ENCODE data around the gene MESD. TPM values are rescaled to one million over a fixed set of nuclear protein-coding genes. Genes with fewer than 3 reads are reported as not detected.

Gene MESD
- polyA plus RNA-seq, 1 of the 3 experiments (the other 2 are of a cell fraction) = 15.2 TPM

DNA sequence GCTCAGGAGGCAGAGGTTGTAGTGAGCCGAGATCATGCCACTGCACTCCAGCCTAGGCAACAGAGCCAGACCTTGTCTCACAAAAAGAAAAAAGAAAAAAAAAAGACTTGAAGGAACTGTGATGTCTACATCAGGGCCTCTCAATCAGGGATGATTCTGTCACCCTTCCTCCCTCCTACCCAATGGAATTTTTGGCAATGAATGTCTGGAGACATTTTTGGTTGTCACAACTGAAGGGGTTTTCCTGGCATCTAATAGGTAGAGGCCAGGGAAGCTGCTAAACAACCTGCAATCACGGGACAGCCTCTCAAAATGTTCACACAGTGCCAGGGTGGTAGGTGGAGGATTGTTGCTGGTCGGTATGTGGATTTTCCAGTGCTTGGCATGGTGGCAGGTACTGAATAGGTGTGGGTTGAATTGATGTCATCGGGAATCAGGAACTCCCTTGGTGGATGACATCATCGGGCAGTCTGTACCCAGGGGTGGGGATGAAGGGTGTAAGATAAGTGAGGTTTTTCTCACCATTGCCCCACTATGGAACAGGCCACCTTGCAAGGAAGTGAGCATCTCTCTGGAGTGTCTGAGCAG lies 71.3 kb downstream of the MESD start:
- H2AFZ ChIP-seq (ENCODE audit: low read depth) = no peak overlapping the region
- no peak for DNase-seq
- no peak overlapping the region for H3K4me3 ChIP-seq (ENCODE audit: low read depth in 2 of 2, low read length in 1 of 2)
- ChIA-PET CTCF (no interaction called here), POLR2A (no interaction called here)
- WGBS (ENCODE audit: low lambda C conversion rate) = 76% methylated on average over 5 of the region's 5 CpGs
- no peak overlapping the region for H3K27ac ChIP-seq (ENCODE audit: low read depth in 2 of 2, low read length in 1 of 2)
- no peaks in the 10 kb centered on the region; a peak in 1 of 4 replicates for H3K4me1 ChIP-seq (ENCODE audit: control insufficient read depth in 1 of 2, insufficient read depth in 2 of 2, low read depth in 1 of 2, low read length in 1 of 2)
- H3K9me2 ChIP-seq = no peaks in the 10 kb centered on the region
- no peaks in the 10 kb centered on the region for H3K27me3 ChIP-seq (ENCODE audit: insufficient read depth)
- H3K9ac ChIP-seq = no peak overlapping the region
- H3K36me3 ChIP-seq (replicated peaks in 1 of 2; ENCODE audit: control insufficient read depth in 1 of 2, insufficient read depth in 2 of 2, low read length in 1 of 2) = peaks cover 0 to 8% of the 10 kb centered on the region in 2 experiments
- H3K4me2 ChIP-seq = no peak overlapping the region
- TF ChIP-seq RXRA (IDR thresholded peaks at IDR 0.05; ENCODE audit: borderline replicate concordance, low read depth) (no peak), RAD21 (IDR thresholded peaks at IDR 0.05; ENCODE audit: low read length) (no peak), JUND (IDR thresholded peaks at IDR 0.05) (no peak), POLR2AphosphoS5 (IDR thresholded peaks at IDR 0.05; ENCODE audit: low read depth, low read length) (no peak), TCF12 (IDR thresholded peaks at IDR 0.05) (no peak)
- TF ChIP-seq, protein P1, sequence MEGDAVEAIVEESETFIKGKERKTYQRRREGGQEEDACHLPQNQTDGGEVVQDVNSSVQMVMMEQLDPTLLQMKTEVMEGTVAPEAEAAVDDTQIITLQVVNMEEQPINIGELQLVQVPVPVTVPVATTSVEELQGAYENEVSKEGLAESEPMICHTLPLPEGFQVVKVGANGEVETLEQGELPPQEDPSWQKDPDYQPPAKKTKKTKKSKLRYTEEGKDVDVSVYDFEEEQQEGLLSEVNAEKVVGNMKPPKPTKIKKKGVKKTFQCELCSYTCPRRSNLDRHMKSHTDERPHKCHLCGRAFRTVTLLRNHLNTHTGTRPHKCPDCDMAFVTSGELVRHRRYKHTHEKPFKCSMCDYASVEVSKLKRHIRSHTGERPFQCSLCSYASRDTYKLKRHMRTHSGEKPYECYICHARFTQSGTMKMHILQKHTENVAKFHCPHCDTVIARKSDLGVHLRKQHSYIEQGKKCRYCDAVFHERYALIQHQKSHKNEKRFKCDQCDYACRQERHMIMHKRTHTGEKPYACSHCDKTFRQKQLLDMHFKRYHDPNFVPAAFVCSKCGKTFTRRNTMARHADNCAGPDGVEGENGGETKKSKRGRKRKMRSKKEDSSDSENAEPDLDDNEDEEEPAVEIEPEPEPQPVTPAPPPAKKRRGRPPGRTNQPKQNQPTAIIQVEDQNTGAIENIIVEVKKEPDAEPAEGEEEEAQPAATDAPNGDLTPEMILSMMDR (IDR thresholded peaks at IDR 0.05) = no peak
- H4K20me1 ChIP-seq (ENCODE audit: insufficient read depth) = no peaks in the 10 kb centered on the region
- H3K79me2 ChIP-seq (ENCODE audit: insufficient read depth) = no peaks in the 10 kb centered on the region
- no peaks in the 10 kb centered on the region for H3F3A ChIP-seq (replicated peaks; ENCODE audit: insufficient read depth)
- no peaks in the 10 kb centered on the region for H3K9me3 ChIP-seq

DNA sequence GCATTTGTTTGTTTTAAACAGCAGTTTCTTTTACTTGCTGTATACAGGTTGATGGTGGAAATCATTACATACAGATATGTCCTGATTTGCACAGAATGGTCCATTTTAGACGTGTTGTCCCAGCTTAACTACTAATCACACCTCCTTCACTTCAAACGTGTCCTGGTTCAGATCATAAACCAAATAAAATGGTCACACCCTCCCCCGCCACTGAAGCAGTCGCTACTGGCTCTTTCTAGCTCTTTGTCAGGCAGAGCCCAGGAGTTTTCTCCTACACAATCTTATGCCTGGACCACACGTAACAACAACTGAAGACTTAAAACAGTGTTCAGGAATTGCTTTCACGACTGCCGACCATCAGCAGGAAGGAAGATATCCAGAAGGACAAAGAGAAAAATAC lies 73.6 kb downstream of the MESD start:
- Histone ChIP-seq H3K4me3 (ENCODE audit: low read depth in 2 of 2, low read length in 1 of 2) (no peak overlapping the region), H3K4me1 (ENCODE audit: control insufficient read depth in 1 of 2, insufficient read depth in 2 of 2, low read depth in 1 of 2, low read length in 1 of 2) (no peaks in the 10 kb centered on the region), H3K27ac (ENCODE audit: low read depth in 2 of 2, low read length in 1 of 2) (no peak overlapping the region), H3K4me2 (no peak overlapping the region), H3K9ac (no peak overlapping the region), H3K27me3 (ENCODE audit: insufficient read depth) (no peaks in the 10 kb centered on the region), H3K9me2 (no peaks in the 10 kb centered on the region), H3F3A (replicated peaks; ENCODE audit: insufficient read depth) (no peaks in the 10 kb centered on the region), H2AFZ (ENCODE audit: low read depth) (no peak overlapping the region), H3K9me3 (no peaks in the 10 kb centered on the region), H4K20me1 (ENCODE audit: insufficient read depth) (no peaks in the 10 kb centered on the region), H3K79me2 (ENCODE audit: insufficient read depth) (no peaks in the 10 kb centered on the region), H3K36me3 (replicated peaks in 1 of 2; ENCODE audit: control insufficient read depth in 1 of 2, insufficient read depth in 2 of 2, low read length in 1 of 2) (peaks cover 0 to 8% of the 10 kb centered on the region in 2 experiments)
- POLR2A ChIA-PET = no interaction called here
- WGBS (ENCODE audit: low lambda C conversion rate) = 69% methylated on average over 7 of the region's 7 CpGs
- no peak for TF ChIP-seq YY1 (IDR thresholded peaks at IDR 0.05; ENCODE audit: low read depth)
- no peak for TF ChIP-seq FOXM1 (IDR thresholded peaks at IDR 0.05; ENCODE audit: low read depth)
- TF ChIP-seq, protein P1 (IDR thresholded peaks at IDR 0.05) = no peak
- TF ChIP-seq, protein P2, sequence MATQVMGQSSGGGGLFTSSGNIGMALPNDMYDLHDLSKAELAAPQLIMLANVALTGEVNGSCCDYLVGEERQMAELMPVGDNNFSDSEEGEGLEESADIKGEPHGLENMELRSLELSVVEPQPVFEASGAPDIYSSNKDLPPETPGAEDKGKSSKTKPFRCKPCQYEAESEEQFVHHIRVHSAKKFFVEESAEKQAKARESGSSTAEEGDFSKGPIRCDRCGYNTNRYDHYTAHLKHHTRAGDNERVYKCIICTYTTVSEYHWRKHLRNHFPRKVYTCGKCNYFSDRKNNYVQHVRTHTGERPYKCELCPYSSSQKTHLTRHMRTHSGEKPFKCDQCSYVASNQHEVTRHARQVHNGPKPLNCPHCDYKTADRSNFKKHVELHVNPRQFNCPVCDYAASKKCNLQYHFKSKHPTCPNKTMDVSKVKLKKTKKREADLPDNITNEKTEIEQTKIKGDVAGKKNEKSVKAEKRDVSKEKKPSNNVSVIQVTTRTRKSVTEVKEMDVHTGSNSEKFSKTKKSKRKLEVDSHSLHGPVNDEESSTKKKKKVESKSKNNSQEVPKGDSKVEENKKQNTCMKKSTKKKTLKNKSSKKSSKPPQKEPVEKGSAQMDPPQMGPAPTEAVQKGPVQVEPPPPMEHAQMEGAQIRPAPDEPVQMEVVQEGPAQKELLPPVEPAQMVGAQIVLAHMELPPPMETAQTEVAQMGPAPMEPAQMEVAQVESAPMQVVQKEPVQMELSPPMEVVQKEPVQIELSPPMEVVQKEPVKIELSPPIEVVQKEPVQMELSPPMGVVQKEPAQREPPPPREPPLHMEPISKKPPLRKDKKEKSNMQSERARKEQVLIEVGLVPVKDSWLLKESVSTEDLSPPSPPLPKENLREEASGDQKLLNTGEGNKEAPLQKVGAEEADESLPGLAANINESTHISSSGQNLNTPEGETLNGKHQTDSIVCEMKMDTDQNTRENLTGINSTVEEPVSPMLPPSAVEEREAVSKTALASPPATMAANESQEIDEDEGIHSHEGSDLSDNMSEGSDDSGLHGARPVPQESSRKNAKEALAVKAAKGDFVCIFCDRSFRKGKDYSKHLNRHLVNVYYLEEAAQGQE (IDR thresholded peaks at IDR 0.05; ENCODE audit: low read depth, low read length) = no peak
- TF ChIP-seq MEF2A (IDR thresholded peaks at IDR 0.05; ENCODE audit: borderline replicate concordance, low read depth) = no peak
- no peak for TF ChIP-seq RXRA (IDR thresholded peaks at IDR 0.05; ENCODE audit: borderline replicate concordance, low read depth)
- TF ChIP-seq RCOR1 (IDR thresholded peaks at IDR 0.05; ENCODE audit: low read length) = no peak
- TF ChIP-seq, protein P3, sequence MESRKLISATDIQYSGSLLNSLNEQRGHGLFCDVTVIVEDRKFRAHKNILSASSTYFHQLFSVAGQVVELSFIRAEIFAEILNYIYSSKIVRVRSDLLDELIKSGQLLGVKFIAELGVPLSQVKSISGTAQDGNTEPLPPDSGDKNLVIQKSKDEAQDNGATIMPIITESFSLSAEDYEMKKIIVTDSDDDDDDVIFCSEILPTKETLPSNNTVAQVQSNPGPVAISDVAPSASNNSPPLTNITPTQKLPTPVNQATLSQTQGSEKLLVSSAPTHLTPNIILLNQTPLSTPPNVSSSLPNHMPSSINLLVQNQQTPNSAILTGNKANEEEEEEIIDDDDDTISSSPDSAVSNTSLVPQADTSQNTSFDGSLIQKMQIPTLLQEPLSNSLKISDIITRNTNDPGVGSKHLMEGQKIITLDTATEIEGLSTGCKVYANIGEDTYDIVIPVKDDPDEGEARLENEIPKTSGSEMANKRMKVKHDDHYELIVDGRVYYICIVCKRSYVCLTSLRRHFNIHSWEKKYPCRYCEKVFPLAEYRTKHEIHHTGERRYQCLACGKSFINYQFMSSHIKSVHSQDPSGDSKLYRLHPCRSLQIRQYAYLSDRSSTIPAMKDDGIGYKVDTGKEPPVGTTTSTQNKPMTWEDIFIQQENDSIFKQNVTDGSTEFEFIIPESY (IDR thresholded peaks at IDR 0.05; ENCODE audit: borderline replicate concordance, low read depth) = no peak
- TF ChIP-seq RAD21 (IDR thresholded peaks at IDR 0.05; ENCODE audit: low read length) = no peak
- TF ChIP-seq, protein P4, sequence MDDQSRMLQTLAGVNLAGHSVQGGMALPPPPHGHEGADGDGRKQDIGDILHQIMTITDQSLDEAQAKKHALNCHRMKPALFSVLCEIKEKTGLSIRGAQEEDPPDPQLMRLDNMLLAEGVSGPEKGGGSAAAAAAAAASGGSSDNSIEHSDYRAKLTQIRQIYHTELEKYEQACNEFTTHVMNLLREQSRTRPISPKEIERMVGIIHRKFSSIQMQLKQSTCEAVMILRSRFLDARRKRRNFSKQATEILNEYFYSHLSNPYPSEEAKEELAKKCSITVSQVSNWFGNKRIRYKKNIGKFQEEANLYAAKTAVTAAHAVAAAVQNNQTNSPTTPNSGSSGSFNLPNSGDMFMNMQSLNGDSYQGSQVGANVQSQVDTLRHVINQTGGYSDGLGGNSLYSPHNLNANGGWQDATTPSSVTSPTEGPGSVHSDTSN (IDR thresholded peaks at IDR 0.05) = no peak
- TF ChIP-seq TEAD4 (IDR thresholded peaks at IDR 0.05; ENCODE audit: borderline replicate concordance, insufficient read depth) = no peak
- no peak for TF ChIP-seq ELF1 (IDR thresholded peaks at IDR 0.05)
- no peak for TF ChIP-seq SIN3A (IDR thresholded peaks at IDR 0.05; ENCODE audit: borderline replicate concordance, low read depth, low read length)
- TF ChIP-seq MXI1 (IDR thresholded peaks at IDR 0.05; ENCODE audit: low read depth, low read length) = no peak
- DNase-seq = no peak
- CTCF ChIA-PET = no interaction called here
